K562 (cell line): ENCODE data around the gene LY6G6F. TPM values are rescaled to one million over a fixed set of nuclear protein-coding genes. Genes with fewer than 3 reads are reported as not detected.

Experiments used
- ASH1L ChIP-seq: fragments of 450-650 bp; IDR thresholded peaks from 2 replicates; pipeline ENCODE4 v1.6.1; 2018; ENCODE audit warnings: borderline replicate concordance, mild to moderate bottlenecking, low read depth; ENCODE audit not compliant: partially characterized antibody
- ATF2 ChIP-seq: sonication (generic); formaldehyde crosslinking; IDR thresholded peaks from 2 replicates; pipeline ENCODE4 v1.8.1; 2022; ENCODE audit warnings: missing genetic modification reagents
- BRD4 ChIP-seq: fragments of 200-600 bp; sonication (generic); IDR thresholded peaks from 2 replicates; pipeline ENCODE4 v1.6.1; 2017; ENCODE audit warnings: inconsistent platforms
- CBFB ChIP-seq: sonication (generic); formaldehyde crosslinking; IDR thresholded peaks from 2 replicates; pipeline ENCODE4 v1.4.0; 2020; ENCODE audit warnings: mild to moderate bottlenecking, missing genetic modification reagents
- CCAR2 ChIP-seq: fragments of 200-400 bp; formaldehyde crosslinking; IDR thresholded peaks from 2 replicates; pipeline ENCODE4 v1.6.1; 2017; ENCODE audit warnings: mild to moderate bottlenecking, low read depth, low read length
- CHD1 ChIP-seq: fragments of 200-600 bp; sonication (generic); IDR thresholded peaks from one replicate; pipeline ENCODE4 v1.6.1; 2012; ENCODE audit warnings: mild to moderate bottlenecking, moderate library complexity, low read length, inconsistent platforms
- DMBX1 ChIP-seq: fragments of 250-450 bp; sonication (Bioruptor Pico); IDR thresholded peaks from 2 replicates; pipeline ENCODE4 v1.8.0; 2022; ENCODE audit warnings: inconsistent platforms, mild to moderate bottlenecking, moderate library complexity, borderline replicate concordance
- FOXM1 ChIP-seq, 2 experiments: fragments of 450-650 bp in 1 of 2; sonication (generic) in 1 of 2; formaldehyde crosslinking in 1 of 2; IDR thresholded peaks; 2 replicates each; pipeline versions ENCODE4 v1.6.1 to v1.9.0; 2017 to 2022; ENCODE audit warnings: low read depth in 2 of 2, mild to moderate bottlenecking in 2 of 2, missing genetic modification reagents in 1 of 2, moderate library complexity in 1 of 2
- JUNB ChIP-seq: fragments of 450-650 bp; formaldehyde crosslinking; conservative IDR thresholded peaks from 2 replicates; pipeline ENCODE4 v1.4.0; 2020; ENCODE audit warnings: mild to moderate bottlenecking
- KLF10 ChIP-seq: fragments of 250-450 bp; sonication (Bioruptor Pico); IDR thresholded peaks from 2 replicates; pipeline ENCODE4 v1.6.1; 2021; ENCODE audit warnings: matching md5 sums
- MLX ChIP-seq, 2 experiments: fragments of 450-650 bp in 1 of 2; sonication (generic) in 1 of 2; formaldehyde crosslinking; conservative IDR thresholded peaks; 2 replicates each; pipeline versions ENCODE4 v1.4.0 to v1.8.1; 2020 to 2022; ENCODE audit warnings: mild to moderate bottlenecking in 1 of 2, missing genetic modification reagents in 1 of 2
- POLR2AphosphoS2 ChIP-seq: IDR thresholded peaks from 2 replicates; pipeline ENCODE4 v1.6.1; 2012; ENCODE audit warnings: low read length, improper control_type of control experiment
- PTBP1 ChIP-seq: fragments of 200-400 bp; formaldehyde crosslinking; IDR thresholded peaks from 2 replicates; pipeline ENCODE4 v1.6.1; 2017; ENCODE audit warnings: low read depth, low read length
- SMAD2 ChIP-seq: fragments of 150-350 bp; IDR thresholded peaks from 2 replicates; pipeline ENCODE4 v1.6.1; 2014; ENCODE audit warnings: low read depth, mild to moderate bottlenecking, low read length
- SNRNP70 ChIP-seq: fragments of 200-400 bp; formaldehyde crosslinking; optimal IDR thresholded peaks from 2 replicates; pipeline ENCODE3; 2017; ENCODE audit warnings: low read depth, low read length
- THAP7 ChIP-seq: fragments of 250-450 bp; sonication (Bioruptor Pico); IDR thresholded peaks from 2 replicates; pipeline ENCODE4 v1.5.0; 2021
- ZBTB7A ChIP-seq: IDR thresholded peaks from 2 replicates; pipeline ENCODE4 v1.6.1; 2011; ENCODE audit warnings: low read depth, mild to moderate bottlenecking, low read length, moderate library complexity, borderline replicate concordance; ENCODE audit not compliant: control insufficient read depth
- ZFP91 ChIP-seq: sonication (generic); formaldehyde crosslinking; IDR thresholded peaks from 2 replicates; pipeline ENCODE4 v1.8.0; 2022; ENCODE audit warnings: mild to moderate bottlenecking, missing genetic modification reagents
- ZNF518B ChIP-seq: fragments of 250-450 bp; sonication (Bioruptor Pico); IDR thresholded peaks from 2 replicates; pipeline ENCODE4 v1.5.0; 2021; ENCODE audit warnings: mild to moderate bottlenecking, moderate library complexity
- polyA plus RNA-seq, 8 experiments: library from polyadenylated mRNA; depleted of rRNA in 4 of 8; stranded (reverse) in 5 of 8; unstranded in 3 of 8; fragments of >200 nt; fragmentation: Nextera tagmentation in 2 of 8; fragmentation: Illumina TruSeq in 1 of 8; extraction: Ambion mirVana in 2 of 8; extraction: Trizol in 1 of 8; gene quantifications; 2 replicates each; pipeline versions ENCODE4 v1.2.1 to v1.2.3, GENCODE V29; 2011 to 2014; ENCODE audit warnings: inconsistent platforms in 1 of 8, missing spikeins in 1 of 8
- total RNA-seq, 7 experiments: library from RNA; depleted of rRNA in 6 of 7; stranded (reverse); fragments of >200 nt in 6 of 7; fragmentation: Illumina TruSeq in 2 of 7; extraction: Trizol in 2 of 7; gene quantifications; 2 replicates each; pipeline versions ENCODE4 v1.2.1 to v1.2.3, GENCODE V29; 2011 to 2021; ENCODE audit warnings: low replicate concordance in 1 of 7

The LY6G6F gene
- total and polyA plus RNA-seq, 9 of the 15 experiments (the other 6 are each of a cell fraction or from before 2014, with no cell fraction given), result 0.14 to 0.50 (median 0.28) TPM; not detected in 2

GRCh38 chr6:31734247-31734820, 27.7 kb downstream of the LY6G6F start (continued):
- peak; percentile 79; the same call in 1 of the 2 replicates for TF ChIP-seq JUNB (CRISPR knock-in tag)
- no peak for TF ChIP-seq BRD4
- peak; percentile 14; the same call in 1 of the 2 replicates for TF ChIP-seq POLR2AphosphoS2
- TF ChIP-seq ZBTB7A, result no peak
- peak; percentile 30; the same call in 1 of the 2 replicates for TF ChIP-seq CBFB (CRISPR knock-in tag)
- TF ChIP-seq FOXM1 (IDR thresholded peaks at IDR 0.05; ENCODE audit: low read depth), result no peak
- peak; percentile 40; the same call in 1 of the 2 replicates for TF ChIP-seq FOXM1 (CRISPR knock-in tag; IDR thresholded peaks at IDR 0.05; ENCODE audit: low read depth)
- TF ChIP-seq ZFP91 (CRISPR knock-in tag), result 0 out of 2 replicates have a peak, but pooled peaks have one; percentile 7
- no peak for TF ChIP-seq ASH1L
- no peak for TF ChIP-seq PTBP1
- 0 out of 4 replicates have a peak, but pooled peaks of 1 of the 2 experiments have one; percentile 19 for TF ChIP-seq MLX (CRISPR knock-in tag; conservative IDR thresholded peaks at IDR 0.05)
- TF ChIP-seq THAP7, result peak; percentile 62; the same call in 1 of the 2 replicates
- peak; percentile 59 for TF ChIP-seq SNRNP70
- TF ChIP-seq KLF10 (CRISPR knock-in tag), result 0 out of 2 replicates have a peak, but pooled peaks have one; percentile 46
- TF ChIP-seq ATF2 (CRISPR knock-in tag), result no peak
- 0 out of 2 replicates have a peak, but pooled peaks have one; percentile 6 for TF ChIP-seq CCAR2
- peak; percentile 20 for TF ChIP-seq CHD1
- no peak for TF ChIP-seq SMAD2
- TF ChIP-seq ZNF518B (CRISPR knock-in tag), result 0 out of 2 replicates have a peak, but pooled peaks have one; percentile 12
- peak; percentile 66 for TF ChIP-seq DMBX1 (CRISPR knock-in tag)
